Measurements from ENCODE around the gene LIMS2.

- TF ChIP-seq, protein P1, sequence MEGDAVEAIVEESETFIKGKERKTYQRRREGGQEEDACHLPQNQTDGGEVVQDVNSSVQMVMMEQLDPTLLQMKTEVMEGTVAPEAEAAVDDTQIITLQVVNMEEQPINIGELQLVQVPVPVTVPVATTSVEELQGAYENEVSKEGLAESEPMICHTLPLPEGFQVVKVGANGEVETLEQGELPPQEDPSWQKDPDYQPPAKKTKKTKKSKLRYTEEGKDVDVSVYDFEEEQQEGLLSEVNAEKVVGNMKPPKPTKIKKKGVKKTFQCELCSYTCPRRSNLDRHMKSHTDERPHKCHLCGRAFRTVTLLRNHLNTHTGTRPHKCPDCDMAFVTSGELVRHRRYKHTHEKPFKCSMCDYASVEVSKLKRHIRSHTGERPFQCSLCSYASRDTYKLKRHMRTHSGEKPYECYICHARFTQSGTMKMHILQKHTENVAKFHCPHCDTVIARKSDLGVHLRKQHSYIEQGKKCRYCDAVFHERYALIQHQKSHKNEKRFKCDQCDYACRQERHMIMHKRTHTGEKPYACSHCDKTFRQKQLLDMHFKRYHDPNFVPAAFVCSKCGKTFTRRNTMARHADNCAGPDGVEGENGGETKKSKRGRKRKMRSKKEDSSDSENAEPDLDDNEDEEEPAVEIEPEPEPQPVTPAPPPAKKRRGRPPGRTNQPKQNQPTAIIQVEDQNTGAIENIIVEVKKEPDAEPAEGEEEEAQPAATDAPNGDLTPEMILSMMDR (IDR thresholded peaks at IDR 0.05): no peak
- TF ChIP-seq POLR2A (IDR thresholded peaks at IDR 0.05): no peak
- no peak for TF ChIP-seq EP300 (IDR thresholded peaks at IDR 0.05)
These were observed 28.7 kb downstream of the LIMS2 start for GRCh38 chr2:127646487-127647241.

All from upper lobe of left lung (tissue), 4 donors.